ENCODE measurements around the gene MS4A15. TPM values are rescaled to one million over a fixed set of nuclear protein-coding genes. Genes with fewer than 3 reads are reported as not detected.

The MS4A15 gene
- total RNA-seq, 1 experiment from 2014 or later, result not detected

GRCh38 chr11:60776167-60776566 is 19.5 kb downstream of the MS4A15 start:
- no peak for DNase-seq (ENCODE audit: low read depth)

GRCh38 chr11:60777106-60777505 is 20.4 kb downstream of the MS4A15 start:
- DNase-seq (ENCODE audit: low read depth), result no peak

GRCh38 chr11:60777572-60777971 is 20.9 kb downstream of the MS4A15 start:
- peak; percentile 72 for DNase-seq (ENCODE audit: low read depth)

- no peak for DNase-seq (ENCODE audit: low read depth)
Observed at GRCh38 chr11:60780065-60780464, 23.4 kb downstream of the MS4A15 start.

GRCh38 chr11:60780774-60781173 is 24.1 kb downstream of the MS4A15 start:
- DNase-seq (ENCODE audit: low read depth), result no peak

GRCh38 chr11:60781286-60781980 is 24.8 kb downstream of the MS4A15 start:
- no peak for DNase-seq (ENCODE audit: low read depth)

- DNase-seq (ENCODE audit: low read depth), result no peak
Observed at GRCh38 chr11:60781981-60782316, 25.3 kb downstream of the MS4A15 start.

- DNase-seq (ENCODE audit: low read depth), result no peak
Observed at GRCh38 chr11:60782393-60783140, 25.9 kb downstream of the MS4A15 start.

- DNase-seq (ENCODE audit: low read depth), result no peak
Observed at GRCh38 chr11:60783141-60783484, 26.4 kb downstream of the MS4A15 start.

- DNase-seq (ENCODE audit: low read depth), result no peak
Observed at GRCh38 chr11:60783911-60784310, 27.2 kb downstream of the MS4A15 start.

- DNase-seq (ENCODE audit: low read depth), result no peak
Observed at GRCh38 chr11:60785136-60785535, 28.5 kb downstream of the MS4A15 start, which contains the start of gene MS4A10. Gene MS4A10, plus strand, starts transcription at chr11:60785333. Its CDS starts 5,003 bp downstream, at chr11:60790336.

- DNase-seq (ENCODE audit: low read depth), result no peak
Observed at GRCh38 chr11:60785806-60786361, 29.2 kb downstream of the MS4A15 start.

- DNase-seq (ENCODE audit: low read depth), result peak; percentile 58
Observed at GRCh38 chr11:60786811-60787567, 30.3 kb downstream of the MS4A15 start.

- DNase-seq (ENCODE audit: low read depth), result no peak
Observed at GRCh38 chr11:60788401-60789125, 31.9 kb downstream of the MS4A15 start.

GRCh38 chr11:60790726-60791125 is 34.1 kb downstream of the MS4A15 start:
- DNase-seq (ENCODE audit: low read depth), result no peak

GRCh38 chr11:60791153-60791933 is 34.7 kb downstream of the MS4A15 start:
- no peak for DNase-seq (ENCODE audit: low read depth)

- no peak for DNase-seq (ENCODE audit: low read depth)
Observed at GRCh38 chr11:60792521-60792920, 35.9 kb downstream of the MS4A15 start.

GRCh38 chr11:60795291-60795690 is 38.6 kb downstream of the MS4A15 start:
- DNase-seq (ENCODE audit: low read depth), result no peak

- no peak for DNase-seq (ENCODE audit: low read depth)
Observed at GRCh38 chr11:60797846-60798630, 41.4 kb downstream of the MS4A15 start.

- no peak for DNase-seq (ENCODE audit: low read depth)
Observed at GRCh38 chr11:60798631-60799030, 42.0 kb downstream of the MS4A15 start.
